GM19099 (cell line): ENCODE results near the gene DPP7.

Experiments
- POLR2A ChIP-seq: IDR thresholded peaks from 3 replicates; pipeline ENCODE4 v1.6.1; 2011; ENCODE audit warnings: low read depth; ENCODE audit not compliant: insufficient read length; ENCODE audit errors: extremely low read depth

The DPP7 gene

DNA sequence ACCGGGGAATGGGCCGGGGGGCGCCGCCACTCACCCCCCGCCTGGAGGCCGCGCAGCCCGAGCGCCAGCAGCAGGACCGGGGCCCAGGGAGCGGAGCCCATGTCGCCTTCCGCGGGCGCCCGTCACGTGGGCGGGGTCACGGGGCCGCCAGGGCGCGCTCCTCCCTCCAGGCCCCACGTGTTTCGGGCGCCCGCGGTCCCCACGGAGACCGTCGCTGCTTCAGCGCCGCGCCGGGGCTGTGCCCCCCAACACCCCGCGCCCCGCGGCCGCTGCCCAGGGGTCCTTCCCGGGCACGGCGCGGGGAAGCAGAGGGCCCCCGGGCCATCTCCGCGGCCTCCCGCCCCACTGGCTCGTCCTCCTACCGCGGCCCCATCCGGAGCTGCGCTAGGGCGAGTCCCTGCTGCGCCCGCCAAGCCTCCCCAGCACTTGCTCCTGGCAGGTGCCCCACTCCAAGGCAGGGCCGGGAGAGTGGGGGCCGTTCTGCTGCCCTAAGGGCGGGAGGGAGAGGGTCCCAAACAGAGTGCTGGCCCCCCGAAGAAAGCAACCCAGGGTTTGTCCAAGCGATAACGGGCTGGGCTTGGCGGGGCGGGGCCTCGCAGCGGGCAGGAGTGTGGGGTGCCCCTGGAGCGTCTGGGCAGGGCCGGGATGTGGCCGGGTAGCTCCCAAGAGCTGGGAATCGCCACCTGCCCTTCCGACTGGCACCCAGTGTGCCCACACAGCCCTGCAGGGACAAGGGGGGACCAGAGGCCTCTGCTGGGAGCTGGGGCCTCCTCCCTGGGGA, at the start of gene DPP7:
Gene DPP7 (minus strand): TSS at position 121 of the 781 bp plus-strand sequence. CDS start 20 bp downstream, at position 101.
- TF ChIP-seq POLR2A = peak; percentile 80

- TF ChIP-seq POLR2A = no peak
These were observed 49.3 kb upstream of the DPP7 start for GRCh38 chr9:137163805-137164204.

GRCh38 chr9:137163365-137163715, 48.8 kb upstream of the DPP7 start:
- TF ChIP-seq POLR2A = no peak

- no peak for TF ChIP-seq POLR2A
These were observed 48.2 kb upstream of the DPP7 start for GRCh38 chr9:137162505-137163364.

- no peak for TF ChIP-seq POLR2A
These were observed 47.3 kb upstream of the DPP7 start for GRCh38 chr9:137161558-137162486.

DNA sequence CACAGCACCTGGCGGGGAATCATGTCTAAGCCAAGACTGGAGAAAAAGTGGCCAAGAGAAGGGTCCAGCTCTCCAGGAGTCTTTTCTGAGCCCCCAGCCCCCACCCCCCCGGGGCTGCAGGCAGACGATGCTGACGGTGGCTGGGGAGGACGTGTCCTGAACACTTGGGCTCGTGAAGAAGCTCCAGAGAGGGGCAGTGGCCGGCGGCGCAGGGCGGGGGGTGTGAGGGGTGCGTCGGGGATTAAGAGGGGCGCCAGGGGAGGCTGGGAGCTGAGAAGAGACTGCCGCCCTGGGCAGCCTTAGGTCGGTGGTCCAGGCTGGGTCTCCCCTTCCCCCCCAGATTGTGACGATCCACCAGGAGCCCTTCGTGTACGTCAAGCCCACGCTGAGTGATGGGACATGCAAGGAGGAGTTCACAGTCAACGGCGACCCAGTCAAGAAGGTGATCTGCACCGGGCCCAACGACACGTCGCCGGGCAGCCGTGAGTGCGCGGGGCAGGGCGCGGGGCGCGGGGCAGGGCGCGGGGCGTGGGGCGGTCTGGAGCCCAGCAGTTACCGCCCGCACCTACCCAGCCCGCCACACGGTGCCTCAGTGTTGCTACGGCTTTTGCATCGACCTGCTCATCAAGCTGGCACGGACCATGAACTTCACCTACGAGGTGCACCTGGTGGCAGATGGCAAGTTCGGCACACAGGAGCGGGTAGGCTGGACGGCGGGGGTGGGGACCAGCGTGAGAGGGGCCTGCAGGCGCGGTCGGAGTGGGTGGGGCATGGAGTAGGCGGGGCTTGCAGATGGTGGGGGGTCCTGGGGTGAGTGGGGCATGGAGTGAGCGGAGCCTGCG, 46.4 kb upstream of the DPP7 start:
- TF ChIP-seq POLR2A = no peak

DNA sequence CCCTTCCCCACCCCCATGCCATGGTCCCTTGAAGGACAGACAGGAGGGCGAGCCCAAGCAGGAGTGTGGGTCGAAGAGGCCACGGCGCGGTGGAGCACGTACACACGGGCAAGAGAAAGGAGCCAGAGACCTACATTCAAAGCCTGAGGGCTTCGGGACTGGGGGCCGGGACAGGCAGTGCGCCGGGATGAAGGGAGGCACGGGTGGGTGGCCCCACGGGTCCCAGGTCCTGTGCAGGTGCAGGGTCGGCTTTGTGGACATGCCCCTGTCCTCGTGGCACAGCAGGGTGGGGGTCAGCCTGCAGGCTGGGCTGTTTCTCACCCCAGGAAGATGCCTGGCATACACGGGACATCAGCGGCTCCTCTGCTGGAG, 45.5 kb upstream of the DPP7 start:
- no peak for TF ChIP-seq POLR2A

DNA sequence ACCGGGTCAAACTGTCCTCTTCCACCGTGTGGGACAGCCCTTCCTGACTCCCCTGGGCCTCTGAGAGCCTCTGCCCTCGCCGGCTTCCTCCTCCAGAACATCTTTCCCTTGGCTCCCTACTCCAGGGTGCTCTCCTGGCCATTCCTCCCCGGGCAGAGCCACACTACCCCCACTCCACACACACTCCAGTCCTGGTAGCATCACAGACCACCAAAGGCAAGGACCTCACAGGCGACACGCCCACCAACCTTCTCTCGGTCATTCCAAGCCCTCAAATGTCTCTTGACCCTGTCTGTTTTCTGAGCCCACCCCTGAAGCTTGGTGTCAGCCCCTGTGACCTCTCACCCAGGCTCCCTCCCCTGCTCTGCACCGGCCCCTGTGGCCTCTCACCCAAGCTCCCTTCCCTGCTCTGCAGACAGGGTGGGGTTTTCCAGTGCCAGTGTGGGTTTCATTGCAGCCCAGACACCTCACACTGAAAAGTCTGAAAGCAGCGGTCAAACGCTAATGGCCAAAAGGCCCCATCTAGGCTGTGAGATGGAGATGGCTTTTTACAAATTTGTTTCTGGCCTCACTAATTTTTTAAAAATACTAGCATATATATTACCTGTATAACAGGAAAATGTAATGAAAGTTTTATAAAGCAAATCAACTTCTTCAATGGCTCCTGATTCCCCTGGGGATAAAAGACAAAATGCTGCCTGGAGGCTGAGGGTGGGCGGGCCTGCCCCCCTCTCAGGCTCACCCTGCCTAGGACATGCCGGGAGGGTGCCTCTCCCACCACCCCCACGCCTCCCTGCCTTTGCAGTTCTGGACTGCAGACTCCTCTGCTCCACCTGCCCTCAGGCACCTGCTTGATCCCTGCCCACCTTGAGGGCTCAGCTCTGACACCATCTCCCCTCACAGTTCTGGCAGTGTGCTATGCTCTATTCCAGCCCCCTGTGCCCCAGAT, 44.8 kb upstream of the DPP7 start:
- TF ChIP-seq POLR2A = no peak

DNA sequence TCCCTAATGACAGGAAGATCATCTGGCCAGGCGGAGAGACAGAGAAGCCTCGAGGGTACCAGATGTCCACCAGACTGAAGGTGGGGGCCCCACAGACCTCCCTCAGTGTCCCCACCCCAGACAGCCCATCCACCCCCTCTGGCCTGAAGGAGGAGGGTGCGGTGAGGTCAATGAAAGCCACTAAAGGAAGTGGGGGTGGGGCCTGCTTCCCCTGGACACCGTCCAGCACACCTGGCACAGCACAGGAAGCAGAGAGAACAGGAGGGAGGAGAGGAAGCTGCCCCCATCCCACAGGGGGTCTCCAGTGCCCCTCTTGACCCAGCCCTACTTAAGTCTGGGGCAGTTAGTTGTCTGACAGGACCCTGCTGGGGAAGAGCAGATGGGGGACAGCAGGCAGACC, 44.1 kb upstream of the DPP7 start:
- no peak for TF ChIP-seq POLR2A

DNA sequence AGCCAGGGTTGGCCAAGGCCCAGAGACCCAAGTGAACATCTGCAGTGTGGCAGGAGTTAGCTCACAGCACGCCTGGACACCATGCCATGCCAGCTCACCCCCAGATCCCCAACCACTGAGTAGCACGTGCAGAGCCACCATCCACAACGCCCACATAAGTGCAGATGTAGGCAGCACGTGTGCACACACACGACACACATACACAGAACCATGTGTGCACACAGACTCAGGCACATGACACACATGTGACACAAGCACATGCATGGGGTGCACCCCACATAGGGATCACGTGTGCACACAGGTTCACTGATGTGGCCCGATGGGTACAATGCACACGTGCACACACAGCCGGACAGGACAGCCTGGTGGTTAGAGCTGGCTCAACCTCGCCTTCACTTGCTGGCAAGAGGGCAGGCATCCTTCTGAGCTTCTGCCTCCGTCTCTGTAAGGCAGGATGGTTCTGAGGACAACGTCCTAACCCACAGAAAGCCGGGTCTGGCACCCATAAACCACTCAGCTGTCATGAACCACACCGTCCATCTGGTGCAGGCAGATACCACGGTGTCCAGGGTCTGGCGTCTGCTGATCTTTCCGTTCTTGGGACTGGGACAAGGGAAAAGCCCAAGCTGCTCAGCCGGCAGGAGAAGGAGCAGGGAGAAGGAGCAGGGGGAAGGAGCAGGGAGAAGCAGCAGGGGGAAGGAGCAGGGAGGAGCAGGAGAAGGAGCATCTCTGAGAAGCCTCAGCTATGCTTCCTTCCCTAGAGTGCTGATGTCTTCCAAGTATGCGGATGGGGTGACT, 43.3 kb upstream of the DPP7 start:
- no peak for TF ChIP-seq POLR2A

- peak; percentile 49 for TF ChIP-seq POLR2A
These were observed 42.2 kb upstream of the DPP7 start for GRCh38 chr9:137156567-137157375.
